Measurements from ENCODE around the gene PRDM1.

Gene PRDM1

GRCh38 chr6:106118835-106119431, 32.8 kb downstream of the PRDM1 start:
- no peak for DNase-seq

DNA sequence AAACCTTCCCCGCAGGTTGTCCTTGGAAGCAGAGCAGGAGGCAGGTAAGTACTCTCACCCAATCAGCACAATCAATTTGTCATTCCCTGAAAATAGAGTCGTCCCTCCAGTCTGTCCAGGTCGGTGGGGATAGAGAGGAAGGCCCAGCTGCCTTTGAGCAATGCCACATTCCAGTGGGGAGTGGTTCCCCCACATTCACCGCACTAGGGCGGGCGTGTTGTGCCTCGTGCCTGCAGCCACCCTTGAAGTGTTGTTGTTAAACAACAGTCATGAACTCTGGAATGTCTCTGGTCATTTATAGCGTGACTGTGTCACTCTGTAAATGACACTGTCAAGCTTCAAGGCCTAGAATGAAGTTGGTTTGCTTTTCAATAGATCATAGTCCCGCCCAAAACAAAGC, 33.4 kb downstream of the PRDM1 start:
- DNase-seq: no peak

DNA sequence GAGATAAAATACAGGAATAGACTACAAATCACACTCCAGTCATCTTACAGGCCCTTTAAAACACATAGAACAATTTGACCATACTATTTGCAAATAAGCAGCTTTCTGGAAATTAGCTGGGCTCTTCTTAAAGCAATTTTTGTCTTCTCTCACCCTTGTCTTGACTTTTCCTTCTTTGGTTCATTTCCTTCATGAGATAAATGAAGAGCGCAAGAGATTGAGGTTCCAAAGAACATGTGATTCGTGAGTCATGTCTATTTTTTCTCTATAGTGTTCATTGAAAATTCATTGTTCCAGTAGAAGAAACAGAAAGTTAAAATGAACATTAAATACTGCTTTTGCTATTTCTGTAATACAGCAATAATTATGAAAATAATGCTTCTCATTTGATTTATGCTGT, 33.9 kb downstream of the PRDM1 start:
- DNase-seq: no peak

DNA sequence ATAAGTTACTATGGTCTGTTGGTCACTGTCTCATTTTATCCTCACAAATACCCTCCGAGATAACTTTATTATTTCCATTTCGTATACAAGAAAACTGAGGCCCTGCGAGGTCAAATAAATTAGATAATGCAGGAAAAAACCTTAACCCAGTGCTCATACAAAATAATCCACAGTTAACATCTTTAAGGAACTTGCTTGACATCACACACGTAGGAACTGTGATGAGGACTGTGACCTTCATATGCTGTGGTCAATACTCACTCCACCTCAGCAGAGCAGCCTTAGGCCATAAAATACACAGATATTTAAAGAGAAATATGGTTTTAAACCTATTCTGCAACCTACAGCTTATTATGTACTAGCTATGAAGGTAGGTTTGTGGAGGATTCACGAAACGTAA, 34.3 kb downstream of the PRDM1 start:
- no peak for DNase-seq

GRCh38 chr6:106122306-106122918, 36.3 kb downstream of the PRDM1 start:
- DNase-seq: no peak

- no peak for DNase-seq
These were observed 37.0 kb downstream of the PRDM1 start for GRCh38 chr6:106122938-106123656.

DNA sequence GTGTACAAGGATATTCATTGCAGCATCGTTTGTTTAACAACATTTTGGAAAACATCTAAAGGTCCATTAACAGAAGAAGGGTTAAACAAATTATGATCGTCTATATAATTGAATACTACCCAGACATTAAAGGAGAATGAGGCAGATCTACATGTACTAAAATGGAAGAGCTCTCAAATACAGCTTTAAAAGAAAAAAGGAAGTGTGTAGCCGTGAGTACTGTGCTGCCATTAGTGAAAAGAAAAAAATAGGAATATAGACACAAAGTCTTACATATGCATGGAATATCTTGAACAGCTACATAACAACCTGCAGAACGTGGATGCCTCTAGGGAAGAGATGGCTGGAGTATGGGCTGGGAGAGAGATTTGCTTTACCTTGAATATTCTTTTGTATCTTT, 37.9 kb downstream of the PRDM1 start:
- DNase-seq: no peak

- no peak for DNase-seq
These were observed 38.6 kb downstream of the PRDM1 start for GRCh38 chr6:106124437-106125430.

GRCh38 chr6:106125925-106126435, 39.8 kb downstream of the PRDM1 start:
- DNase-seq: no peak

- no peak for DNase-seq
These were observed 40.3 kb downstream of the PRDM1 start for GRCh38 chr6:106126482-106126881.

- no peak for DNase-seq
These were observed 43.0 kb downstream of the PRDM1 start for GRCh38 chr6:106128981-106129781.

DNA sequence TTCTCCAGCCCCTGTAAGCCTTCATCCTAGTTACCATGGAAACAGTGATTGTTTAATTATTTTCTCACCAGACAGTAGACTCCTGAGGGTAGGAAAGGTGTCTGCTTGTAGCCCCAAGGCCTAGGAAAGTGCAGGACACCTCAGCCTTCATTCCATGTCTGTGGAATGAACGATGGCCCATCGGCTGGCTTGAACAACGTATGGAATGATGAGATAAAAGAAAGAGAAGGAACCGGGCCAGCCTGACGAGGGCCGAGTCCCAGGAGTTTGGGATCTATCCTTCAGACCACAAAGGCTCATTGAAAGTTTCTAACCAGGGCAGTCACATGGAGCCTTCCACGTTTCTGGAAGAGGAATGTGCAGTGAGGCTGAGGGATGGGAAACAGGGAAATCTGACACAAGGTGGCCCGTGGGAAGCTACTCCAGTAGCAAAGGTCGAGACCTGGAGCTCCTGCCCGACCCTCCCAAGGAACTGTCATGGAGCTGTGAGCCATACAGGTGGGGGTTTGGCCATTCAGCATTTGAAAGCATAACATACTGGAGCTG, 46.1 kb downstream of the PRDM1 start:
- DNase-seq: no peak

DNA sequence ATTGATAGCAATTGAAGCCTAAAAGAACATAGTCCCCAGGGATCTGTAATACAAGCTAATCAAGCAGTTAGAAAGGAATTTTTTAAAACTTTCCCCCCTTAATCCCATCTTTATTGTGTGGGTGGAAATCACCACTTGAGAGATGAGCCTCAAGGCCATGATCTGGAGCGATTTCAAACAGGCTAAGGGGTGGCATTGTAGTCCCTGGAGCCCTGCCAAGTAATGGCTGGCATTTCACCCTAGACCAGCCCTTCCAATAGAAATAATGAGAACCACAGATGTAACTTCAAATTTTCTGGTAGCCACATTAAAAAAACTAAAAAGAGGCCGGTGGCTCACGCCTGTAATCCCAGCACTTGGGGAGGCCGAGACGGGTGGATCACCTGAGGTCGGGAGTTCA, 46.9 kb downstream of the PRDM1 start:
- peak; percentile 45 for DNase-seq

DNA sequence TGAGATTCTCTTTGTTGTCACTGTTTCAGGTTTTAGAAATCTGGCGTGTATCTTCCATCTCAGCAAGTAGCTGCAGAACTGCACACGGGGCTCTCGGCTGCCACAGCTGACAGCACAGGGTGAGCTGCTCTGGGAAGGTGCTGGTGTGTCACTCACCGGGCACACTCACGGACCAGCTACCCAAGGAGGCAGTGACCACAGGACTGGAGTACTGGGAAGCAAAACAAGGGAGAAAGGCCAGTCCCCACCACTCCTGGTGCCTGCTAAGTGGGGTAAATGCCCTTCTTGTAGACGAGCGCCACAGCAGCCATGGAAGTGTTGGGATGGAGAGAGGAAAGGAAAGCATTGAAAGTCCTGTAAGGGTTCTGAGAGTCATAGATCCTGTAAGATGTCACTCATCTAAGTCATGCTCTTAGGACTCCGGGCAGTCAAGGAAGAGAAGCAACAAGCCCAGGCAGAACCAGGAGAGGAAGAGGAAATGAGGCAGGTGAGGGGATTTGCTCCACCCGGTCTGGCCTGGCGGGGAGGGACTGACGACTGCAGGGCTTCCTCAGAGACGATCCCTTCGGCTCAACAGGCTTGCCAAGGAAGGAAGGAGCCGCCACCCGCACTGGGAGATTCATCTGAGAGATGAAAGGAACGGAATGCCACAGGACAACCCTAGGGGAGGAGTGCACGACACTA, 48.1 kb downstream of the PRDM1 start:
- no peak for DNase-seq

- DNase-seq: no peak
These were observed 48.9 kb downstream of the PRDM1 start for GRCh38 chr6:106134906-106135634.

DNA sequence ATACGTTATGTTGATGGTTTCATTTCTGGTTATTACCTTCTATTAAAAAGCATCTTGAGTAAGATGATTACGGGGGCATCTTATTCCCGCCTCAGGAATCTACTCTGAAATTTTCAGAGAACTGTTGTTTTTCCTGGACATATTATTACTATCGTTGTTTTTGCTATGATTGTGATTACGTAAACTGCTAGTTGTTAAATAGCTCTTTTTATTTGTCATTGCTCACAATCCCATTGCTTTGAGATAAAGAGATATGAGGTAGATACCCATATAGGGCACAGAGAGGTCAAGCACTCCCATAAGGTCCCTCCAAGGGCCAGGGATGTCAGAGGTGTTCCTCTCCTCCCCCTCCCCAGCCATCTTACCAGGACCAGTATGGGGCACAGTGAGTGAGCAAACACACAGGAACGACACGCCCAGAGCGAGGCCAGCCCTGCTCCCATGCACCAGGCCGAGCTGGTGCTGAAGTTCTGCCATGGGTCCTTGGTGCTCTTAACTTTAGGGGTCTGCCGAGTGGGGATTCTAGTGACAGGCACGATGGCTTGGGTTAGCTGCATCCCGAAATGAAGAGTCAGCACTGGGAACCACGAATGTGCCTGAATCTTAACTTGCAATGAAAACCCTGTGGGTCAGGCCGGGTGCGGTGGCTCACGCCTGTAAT, 49.9 kb downstream of the PRDM1 start:
- DNase-seq: no peak

GRCh38 chr6:106136845-106137244, 50.7 kb downstream of the PRDM1 start:
- no peak for DNase-seq

GRCh38 chr6:106138151-106138550, 52.0 kb downstream of the PRDM1 start:
- DNase-seq: no peak

DNA sequence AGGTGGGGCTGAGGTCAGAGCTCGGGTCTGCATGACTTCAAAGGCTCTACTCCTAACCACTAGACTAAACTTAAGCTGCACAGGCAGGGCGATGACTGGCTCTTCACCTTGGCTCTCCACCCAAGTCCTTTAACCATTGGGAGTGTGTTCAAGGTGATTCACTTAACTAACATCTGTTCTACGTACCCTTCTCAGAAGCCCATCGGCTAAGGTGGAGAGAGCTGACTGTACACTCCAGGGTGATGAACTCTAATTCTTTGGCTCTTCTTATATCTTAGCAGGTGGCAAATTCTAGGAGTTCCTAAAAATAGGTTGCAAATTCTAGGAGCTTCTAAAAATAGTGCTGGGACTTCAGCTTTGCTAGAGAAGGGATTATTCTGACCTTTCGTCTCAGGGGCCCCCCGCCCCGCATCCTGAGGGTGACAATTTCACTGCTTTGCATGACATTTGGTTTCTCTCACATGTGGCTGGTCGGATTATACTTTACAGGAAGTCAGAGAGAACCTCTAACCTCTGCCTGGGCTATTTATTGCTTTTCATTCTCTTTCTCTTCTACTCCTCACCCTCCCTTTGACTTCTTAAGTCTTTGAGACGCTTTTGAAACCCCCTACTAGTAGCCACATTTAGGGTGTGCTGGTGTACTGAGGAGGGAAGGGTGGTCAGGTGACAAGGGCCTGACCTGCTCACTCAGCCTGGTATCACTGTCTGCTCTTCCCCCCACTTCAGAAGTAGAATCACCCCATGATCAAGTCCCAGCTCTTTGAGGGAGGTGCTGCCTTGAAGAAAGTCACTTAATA, 55.5 kb downstream of the PRDM1 start:
- no peak for DNase-seq

Data from NCI-H1105 (cell line).